Osteoblast (primary cell): ENCODE results near the gene FOXD2. TPM values are rescaled to one million over a fixed set of nuclear protein-coding genes. Genes with fewer than 3 reads are reported as not detected.

Source experiments
- DNase-seq: peaks from one replicate; pipeline ENCODE4 v3.0.0; 2011; ENCODE audit warnings: low spot score, mixed read lengths; ENCODE audit not compliant: insufficient read length; ENCODE audit errors: missing footprints
- H2AFZ ChIP-seq: 2 replicates; pipeline ENCODE4 v1.6.0; 2011; ENCODE audit warnings: mild to moderate bottlenecking, low read length
- H3K27ac ChIP-seq: 2 replicates; pipeline ENCODE4 v1.5.1; 2011; ENCODE audit warnings: mild to moderate bottlenecking, low read depth, low read length, moderate library complexity
- H3K27me3 ChIP-seq: 2 replicates; pipeline ENCODE4 v1.6.0; 2012; ENCODE audit warnings: mild to moderate bottlenecking, control low read depth, inconsistent platforms, low read length, moderate library complexity; ENCODE audit not compliant: insufficient read depth
- H3K36me3 ChIP-seq: 2 replicates; pipeline ENCODE4 v1.5.1; 2011; ENCODE audit warnings: mild to moderate bottlenecking, low read length, control low read depth, moderate library complexity; ENCODE audit not compliant: insufficient read depth
- H3K4me1 ChIP-seq: 2 replicates; pipeline ENCODE4 v1.5.1; 2011; ENCODE audit warnings: mild to moderate bottlenecking, low read length, control low read depth, moderate library complexity; ENCODE audit not compliant: insufficient read depth
- H3K4me2 ChIP-seq: 2 replicates; pipeline ENCODE4 v1.6.0; 2011; ENCODE audit warnings: mild to moderate bottlenecking, low read length; ENCODE audit not compliant: insufficient read depth
- H3K4me3 ChIP-seq: fragments of 200-600 bp; sonication (generic); 3 replicates; pipeline ENCODE4 v1.5.1; 2012; ENCODE audit warnings: mild to moderate bottlenecking, low read length, inconsistent platforms; ENCODE audit not compliant: insufficient read depth
- H3K79me2 ChIP-seq: 2 replicates; pipeline ENCODE4 v1.6.0; 2012; ENCODE audit warnings: mild to moderate bottlenecking, low read length, control low read depth, inconsistent platforms; ENCODE audit not compliant: insufficient read depth
- H3K9me3 ChIP-seq: 2 replicates; pipeline ENCODE4 v1.5.1; 2011; ENCODE audit warnings: low read depth, low read length, control low read depth
- H4K20me1 ChIP-seq: 2 replicates; pipeline ENCODE4 v1.6.0; 2012; ENCODE audit warnings: mild to moderate bottlenecking, low read length, control low read depth; ENCODE audit not compliant: insufficient read depth
- CTCF ChIP-seq: IDR thresholded peaks from 2 replicates; pipeline ENCODE4 v1.5.1; 2011; ENCODE audit warnings: mild to moderate bottlenecking, low read depth, low read length, moderate library complexity; ENCODE audit errors: extremely low read depth
- total RNA-seq: library from RNA; depleted of rRNA; stranded (reverse); fragments of >200 nt; gene quantifications from 2 replicates; pipeline ENCODE4 v1.2.3, GENCODE V29; 2012

FOXD2 gene
- total RNA-seq, 1 donor, result 0.72 TPM

GRCh38 chr1:47393141-47393540, 44.7 kb upstream of the FOXD2 start:
- no peaks in the 10 kb centered on the region for H3K27me3 ChIP-seq
- H3K36me3 ChIP-seq, result no peaks in the 10 kb centered on the region
- H3K79me2 ChIP-seq, result no peaks in the 10 kb centered on the region
- no peak for DNase-seq
- H3K27ac ChIP-seq, result no peak overlapping the region
- H3K4me3 ChIP-seq, result no peak overlapping the region
- H2AFZ ChIP-seq, result no peak overlapping the region
- H3K4me2 ChIP-seq, result no peak overlapping the region
- no peaks in the 10 kb centered on the region for H3K4me1 ChIP-seq
- TF ChIP-seq CTCF, result no peak
- H3K9me3 ChIP-seq, result no peaks in the 10 kb centered on the region
- peaks cover 5% of the 10 kb centered on the region for H4K20me1 ChIP-seq

- no peak for DNase-seq
- H3K27me3 ChIP-seq, result no peaks in the 10 kb centered on the region
- H3K27ac ChIP-seq, result no peak overlapping the region
- H3K4me2 ChIP-seq, result no peak overlapping the region
- H3K36me3 ChIP-seq, result no peaks in the 10 kb centered on the region
- H4K20me1 ChIP-seq, result no peaks in the 10 kb centered on the region
- H3K4me1 ChIP-seq, result no peaks in the 10 kb centered on the region
- no peak overlapping the region for H2AFZ ChIP-seq
- TF ChIP-seq CTCF, result no peak
- no peaks in the 10 kb centered on the region for H3K9me3 ChIP-seq
- no peaks in the 10 kb centered on the region for H3K79me2 ChIP-seq
- H3K4me3 ChIP-seq, result no peak overlapping the region
Observed at GRCh38 chr1:47395433-47395832, 42.4 kb upstream of the FOXD2 start.

- H4K20me1 ChIP-seq, result no peaks in the 10 kb centered on the region
- no peak overlapping the region for H3K27ac ChIP-seq
- H2AFZ ChIP-seq, result no peak overlapping the region
- H3K4me3 ChIP-seq, result no peak overlapping the region
- no peaks in the 10 kb centered on the region for H3K79me2 ChIP-seq
- H3K4me2 ChIP-seq, result no peak overlapping the region
- H3K27me3 ChIP-seq, result peaks cover 4% of the 10 kb centered on the region
- no peaks in the 10 kb centered on the region for H3K9me3 ChIP-seq
- no peak for TF ChIP-seq CTCF
- no peak for DNase-seq
- H3K4me1 ChIP-seq, result no peaks in the 10 kb centered on the region
- H3K36me3 ChIP-seq, result no peaks in the 10 kb centered on the region
Observed at GRCh38 chr1:47396671-47397196, 41.1 kb upstream of the FOXD2 start.

GRCh38 chr1:47399138-47399845, 38.6 kb upstream of the FOXD2 start:
- Histone ChIP-seq H3K4me3 (no peak overlapping the region), H3K79me2 (no peaks in the 10 kb centered on the region), H2AFZ (no peak overlapping the region), H3K9me3 (no peaks in the 10 kb centered on the region), H3K4me2 (no peak overlapping the region), H3K4me1 (no peaks in the 10 kb centered on the region), H3K27ac (no peak overlapping the region), H4K20me1 (no peaks in the 10 kb centered on the region), H3K27me3 (peaks cover 4% of the 10 kb centered on the region), H3K36me3 (no peaks in the 10 kb centered on the region)
- no peak for DNase-seq
- TF ChIP-seq CTCF, result no peak
